ENCODE results near the gene SRGAP3. TPM values are rescaled to one million over a fixed set of nuclear protein-coding genes. Genes with fewer than 3 reads are reported as not detected.

Gene SRGAP3
- polyA plus RNA-seq, 3 donors = 0.27 to 1.3 (median 0.87) TPM

GRCh38 chr3:9202546-9202945, 46.9 kb downstream of the SRGAP3 start:
- no peaks in the 10 kb centered on the region for H3K9me3 ChIP-seq (replicated peaks in 1 of 2; ENCODE audit: control insufficient read depth in 1 of 2, insufficient read depth in 1 of 2, low read length in 2 of 2)
- intact Hi-C loops (cut with micrococcal nuclease) = no loop called here
- H3K9ac ChIP-seq (ENCODE audit: insufficient read depth, low read length, poor library complexity, severe bottlenecking) = no peak overlapping the region
- no peaks in the 10 kb centered on the region for H3K36me3 ChIP-seq (replicated peaks in 1 of 2; ENCODE audit: control insufficient read depth in 1 of 2, insufficient read depth in 2 of 2, low read length in 2 of 2)
- WGBS (ENCODE audit: insufficient coverage) = 94% methylated on average over 3 of the region's 4 CpGs
- H3K4me1 Mint-ChIP-seq = peaks cover 8% of the 10 kb centered on the region
- no peaks in the 10 kb centered on the region for H3K36me3 Mint-ChIP-seq
- no peak overlapping the region for H2AFZ ChIP-seq (ENCODE audit: insufficient read depth, low read depth, low read length, poor library complexity, severe bottlenecking)
- H3K27ac Mint-ChIP-seq = peak overlapping the region in 1 of 7 donors; percentile 72
- H3K4me1 ChIP-seq (ENCODE audit: control insufficient read depth in 1 of 2, insufficient read depth in 2 of 2, low read length in 2 of 2) = no peaks in the 10 kb centered on the region
- H3K27me3 ChIP-seq (ENCODE audit: control insufficient read depth in 2 of 2, insufficient read depth in 2 of 2, low read length in 2 of 2) = no peaks in the 10 kb centered on the region
- TF ChIP-seq CTCF (IDR thresholded peaks at IDR 0.05) = no peak
- H4K20me1 ChIP-seq (ENCODE audit: insufficient read depth, low read length) = no peaks in the 10 kb centered on the region
- H3K27me3 Mint-ChIP-seq (ENCODE audit: low read depth in 3 of 3) = peaks cover 0 to 2% (median 0%) of the 10 kb centered on the region in 3 donors
- no peak overlapping the region for H3K27ac ChIP-seq (ENCODE audit: low read depth in 1 of 2, low read length in 2 of 2)
- DNase-seq = no peak
- H3K79me2 ChIP-seq (ENCODE audit: insufficient read depth, low read length) = no peaks in the 10 kb centered on the region
- H3K9me3 Mint-ChIP-seq = peaks cover 0 to 2% (median 0%) of the 10 kb centered on the region in 7 donors
- H3K4me3 ChIP-seq (replicated peaks in 1 of 3; ENCODE audit: low read depth in 2 of 3, low read length in 3 of 3) = no peak overlapping the region
- H3K4me3 Mint-ChIP-seq = no peak overlapping the region
- no peak overlapping the region for H3K4me2 ChIP-seq (replicated peaks; ENCODE audit: extremely low read depth, low read length, poor library complexity, severe bottlenecking)

GRCh38 chr3:9201955-9202354, 47.5 kb downstream of the SRGAP3 start:
- Histone ChIP-seq H3K79me2 (ENCODE audit: insufficient read depth, low read length) (no peaks in the 10 kb centered on the region), H4K20me1 (ENCODE audit: insufficient read depth, low read length) (no peaks in the 10 kb centered on the region), H3K27me3 (ENCODE audit: control insufficient read depth in 2 of 2, insufficient read depth in 2 of 2, low read length in 2 of 2) (no peaks in the 10 kb centered on the region), H3K27ac (ENCODE audit: low read depth in 1 of 2, low read length in 2 of 2) (no peak overlapping the region), H3K9me3 (replicated peaks in 1 of 2; ENCODE audit: control insufficient read depth in 1 of 2, insufficient read depth in 1 of 2, low read length in 2 of 2) (no peaks in the 10 kb centered on the region), H3K4me3 (replicated peaks in 1 of 3; ENCODE audit: low read depth in 2 of 3, low read length in 3 of 3) (no peak overlapping the region), H3K9ac (ENCODE audit: insufficient read depth, low read length, poor library complexity, severe bottlenecking) (no peak overlapping the region), H3K36me3 (replicated peaks in 1 of 2; ENCODE audit: control insufficient read depth in 1 of 2, insufficient read depth in 2 of 2, low read length in 2 of 2) (no peaks in the 10 kb centered on the region), H2AFZ (ENCODE audit: insufficient read depth, low read depth, low read length, poor library complexity, severe bottlenecking) (no peak overlapping the region), H3K4me1 (ENCODE audit: control insufficient read depth in 1 of 2, insufficient read depth in 2 of 2, low read length in 2 of 2) (no peaks in the 10 kb centered on the region), H3K4me2 (replicated peaks; ENCODE audit: extremely low read depth, low read length, poor library complexity, severe bottlenecking) (no peak overlapping the region)
- WGBS (ENCODE audit: insufficient coverage) = 100% methylated on average over 3 of the region's 6 CpGs
- Mint-ChIP-seq H3K4me1 (peaks cover 8% of the 10 kb centered on the region), H3K36me3 (no peaks in the 10 kb centered on the region), H3K27me3 (ENCODE audit: low read depth in 3 of 3) (peaks cover 0 to 2% (median 0%) of the 10 kb centered on the region in 3 donors), H3K4me3 (no peak overlapping the region), H3K9me3 (peaks cover 0 to 2% (median 0%) of the 10 kb centered on the region in 7 donors), H3K27ac (no peak overlapping the region)
- no peak for DNase-seq
- no peak for TF ChIP-seq CTCF (IDR thresholded peaks at IDR 0.05)
- intact Hi-C loops (cut with micrococcal nuclease) = no loop called here

All from CD14-positive monocyte (primary cell).